ENCODE data around the gene MTPN. TPM values are rescaled to one million over a fixed set of nuclear protein-coding genes. Genes with fewer than 3 reads are reported as not detected.

The MTPN gene
- total RNA-seq, 1 donor from 2014 or later: 173 TPM

DNA sequence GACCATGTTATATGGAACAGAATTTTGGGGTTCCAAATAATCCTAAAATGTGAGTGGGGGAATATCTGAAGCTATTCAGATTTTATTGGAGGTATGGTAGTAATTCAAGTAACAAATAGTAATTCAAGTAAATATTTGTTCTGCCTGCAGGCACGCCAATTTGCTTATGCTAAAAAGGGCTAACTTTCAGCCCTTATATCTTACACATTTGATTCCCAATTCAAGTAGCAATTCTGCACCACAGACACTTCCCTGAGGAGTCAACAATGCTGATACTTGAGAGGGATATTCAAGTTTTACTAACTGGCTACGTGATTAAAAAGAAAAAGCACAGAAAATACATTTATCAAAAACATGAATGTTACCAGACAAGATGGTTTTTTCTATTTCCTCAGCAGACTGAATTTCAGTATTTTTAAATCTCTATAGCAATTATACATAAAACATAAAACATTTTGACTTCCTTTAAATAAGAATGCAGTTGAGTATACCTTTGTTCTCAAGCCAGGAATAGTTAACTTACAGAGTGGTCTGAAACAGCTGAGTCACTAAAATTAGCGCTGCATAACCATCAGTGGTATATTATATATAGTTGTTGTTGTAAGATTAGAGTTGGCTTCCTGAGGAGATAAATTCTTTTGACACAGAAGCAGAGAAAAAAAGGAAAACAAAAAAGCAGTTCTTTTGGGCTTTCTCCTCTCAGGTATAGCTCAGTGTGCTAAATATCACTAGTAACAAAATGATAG lies 33.9 kb downstream of the MTPN start:
- Histone ChIP-seq H2AFZ (ENCODE audit: low read depth, low read length) (no peak overlapping the region), H4K20me1 (ENCODE audit: insufficient read depth, low read length) (peaks cover 20% of the 10 kb centered on the region), H3K79me2 (ENCODE audit: insufficient read depth, low read length) (peaks cover 65% of the 10 kb centered on the region), H3K9ac (ENCODE audit: low read length) (no peak overlapping the region), H3K36me3 (ENCODE audit: insufficient read depth, low read length) (peaks cover 2% of the 10 kb centered on the region), H3K9me3 (ENCODE audit: insufficient read depth, low read depth, low read length) (no peaks in the 10 kb centered on the region), H3K4me2 (ENCODE audit: low read length) (no peak overlapping the region), H3K27ac (ENCODE audit: low read depth, low read length) (no peak overlapping the region), H3K4me3 (ENCODE audit: insufficient read depth, low read depth, low read length) (no peak overlapping the region), H3K27me3 (ENCODE audit: insufficient read depth, low read length) (no peaks in the 10 kb centered on the region), H3K4me1 (ENCODE audit: insufficient read depth, low read length) (no peaks in the 10 kb centered on the region)
- Mint-ChIP-seq H3K27ac (ENCODE audit: unreplicated experiment) (peak overlapping the region; percentile 24), H3K4me3 (ENCODE audit: unreplicated experiment) (no peak overlapping the region), H3K4me1 (ENCODE audit: low read depth, unreplicated experiment) (peaks cover 12% of the 10 kb centered on the region), H3K36me3 (ENCODE audit: low read depth, unreplicated experiment) (no peaks in the 10 kb centered on the region), H3K27me3 (ENCODE audit: low read depth, unreplicated experiment) (no peaks in the 10 kb centered on the region), H3K9me3 (ENCODE audit: unreplicated experiment) (no peaks in the 10 kb centered on the region)
- peak; percentile 31 for DNase-seq (ENCODE audit: low read depth)
- FAIRE-seq: peak; percentile 20
- TF ChIP-seq EZH2 (IDR thresholded peaks at IDR 0.05; ENCODE audit: insufficient read depth, low read length): no peak
- TF ChIP-seq, protein P1, sequence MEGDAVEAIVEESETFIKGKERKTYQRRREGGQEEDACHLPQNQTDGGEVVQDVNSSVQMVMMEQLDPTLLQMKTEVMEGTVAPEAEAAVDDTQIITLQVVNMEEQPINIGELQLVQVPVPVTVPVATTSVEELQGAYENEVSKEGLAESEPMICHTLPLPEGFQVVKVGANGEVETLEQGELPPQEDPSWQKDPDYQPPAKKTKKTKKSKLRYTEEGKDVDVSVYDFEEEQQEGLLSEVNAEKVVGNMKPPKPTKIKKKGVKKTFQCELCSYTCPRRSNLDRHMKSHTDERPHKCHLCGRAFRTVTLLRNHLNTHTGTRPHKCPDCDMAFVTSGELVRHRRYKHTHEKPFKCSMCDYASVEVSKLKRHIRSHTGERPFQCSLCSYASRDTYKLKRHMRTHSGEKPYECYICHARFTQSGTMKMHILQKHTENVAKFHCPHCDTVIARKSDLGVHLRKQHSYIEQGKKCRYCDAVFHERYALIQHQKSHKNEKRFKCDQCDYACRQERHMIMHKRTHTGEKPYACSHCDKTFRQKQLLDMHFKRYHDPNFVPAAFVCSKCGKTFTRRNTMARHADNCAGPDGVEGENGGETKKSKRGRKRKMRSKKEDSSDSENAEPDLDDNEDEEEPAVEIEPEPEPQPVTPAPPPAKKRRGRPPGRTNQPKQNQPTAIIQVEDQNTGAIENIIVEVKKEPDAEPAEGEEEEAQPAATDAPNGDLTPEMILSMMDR (IDR thresholded peaks at IDR 0.05; ENCODE audit: insufficient read depth, low read depth, low read length): no peak

DNA sequence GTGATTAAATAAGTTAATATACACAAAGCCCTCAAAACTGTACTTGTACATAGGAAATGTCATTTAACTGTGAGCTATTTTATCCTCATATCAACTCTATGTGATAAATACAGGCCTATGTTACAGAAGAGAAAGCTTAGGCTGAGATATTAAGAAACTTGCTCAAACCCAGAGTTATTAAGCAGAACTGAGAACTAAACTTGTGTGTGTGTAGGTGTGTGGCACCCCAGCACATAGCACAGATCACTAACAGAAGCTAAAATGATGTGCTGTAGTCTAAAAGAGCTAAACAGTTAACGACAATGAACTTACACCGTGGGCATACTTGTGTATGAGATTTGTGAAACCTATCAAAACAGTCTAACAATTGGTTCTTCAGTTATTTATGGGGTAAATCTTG lies 34.5 kb downstream of the MTPN start:
- H3K27me3 Mint-ChIP-seq (ENCODE audit: low read depth, unreplicated experiment): no peaks in the 10 kb centered on the region
- Histone ChIP-seq H3K4me1 (ENCODE audit: insufficient read depth, low read length) (no peaks in the 10 kb centered on the region), H2AFZ (ENCODE audit: low read depth, low read length) (no peak overlapping the region), H4K20me1 (ENCODE audit: insufficient read depth, low read length) (peaks cover 20% of the 10 kb centered on the region), H3K27me3 (ENCODE audit: insufficient read depth, low read length) (no peaks in the 10 kb centered on the region), H3K36me3 (ENCODE audit: insufficient read depth, low read length) (no peaks in the 10 kb centered on the region), H3K9ac (ENCODE audit: low read length) (no peak overlapping the region), H3K4me2 (ENCODE audit: low read length) (no peak overlapping the region), H3K4me3 (ENCODE audit: insufficient read depth, low read depth, low read length) (no peak overlapping the region), H3K9me3 (ENCODE audit: insufficient read depth, low read depth, low read length) (no peaks in the 10 kb centered on the region), H3K79me2 (ENCODE audit: insufficient read depth, low read length) (peaks cover 71% of the 10 kb centered on the region), H3K27ac (ENCODE audit: low read depth, low read length) (no peak overlapping the region)
- DNase-seq (ENCODE audit: low read depth) (no peak), FAIRE-seq (no peak)
- H3K4me1 Mint-ChIP-seq (ENCODE audit: low read depth, unreplicated experiment): peaks cover 14% of the 10 kb centered on the region
- TF ChIP-seq EZH2 (IDR thresholded peaks at IDR 0.05; ENCODE audit: insufficient read depth, low read length): no peak
- TF ChIP-seq, protein P1 (IDR thresholded peaks at IDR 0.05; ENCODE audit: insufficient read depth, low read depth, low read length): no peak
- H3K27ac Mint-ChIP-seq (ENCODE audit: unreplicated experiment): no peak overlapping the region
- H3K4me3 Mint-ChIP-seq (ENCODE audit: unreplicated experiment): no peak overlapping the region
- H3K9me3 Mint-ChIP-seq (ENCODE audit: unreplicated experiment): no peaks in the 10 kb centered on the region
- no peaks in the 10 kb centered on the region for H3K36me3 Mint-ChIP-seq (ENCODE audit: low read depth, unreplicated experiment)
